AG09319 (cell line): ENCODE data around the gene LRRC19.
A peak's percentile ranks its signal among the peaks of the same experiment; 100 is the strongest.

Experiments used
- DNase-seq: peaks from one replicate; pipeline ENCODE4 v3.0.0-alpha.2; 2010; ENCODE audit warnings: low read depth; ENCODE audit errors: extremely low read depth
- CTCF ChIP-seq: IDR thresholded peaks from 2 replicates; pipeline ENCODE4 v1.5.1; 2011; ENCODE audit warnings: low read depth, mild to moderate bottlenecking, inconsistent platforms, low read length, moderate library complexity

LRRC19 gene

GRCh38 chr9:26995810-26996209 lies 9.7 kb downstream of the LRRC19 start:
- DNase-seq: no peak

DNA sequence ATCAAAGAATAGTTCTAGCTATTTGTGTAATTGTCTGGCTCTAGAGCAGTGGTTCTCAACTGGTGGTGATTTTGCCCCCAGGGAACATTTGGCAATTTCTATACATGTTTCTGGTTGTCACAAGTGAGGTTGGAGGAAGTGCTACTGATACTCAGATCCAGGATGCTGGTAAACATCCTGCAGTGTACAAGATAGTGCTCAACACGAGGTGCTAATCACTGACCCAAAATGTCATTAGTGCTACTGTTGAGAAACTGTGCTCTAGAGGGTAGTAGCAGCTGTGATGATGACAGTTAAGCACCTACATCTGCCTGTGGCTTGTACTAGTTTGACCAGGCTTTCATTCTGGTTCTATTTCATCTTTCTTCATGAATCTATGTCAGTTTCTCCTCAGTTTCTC lies 22.1 kb downstream of the LRRC19 start:
- DNase-seq: no peak

More at GRCh38 chr9:26995810-26996209, 9.7 kb downstream of the LRRC19 start:
- no peak for TF ChIP-seq CTCF

GRCh38 chr9:26975728-26976707 lies 29.5 kb downstream of the LRRC19 start:
- DNase-seq: no peak
- TF ChIP-seq CTCF: peak; percentile 47

More for the DNA sequence above, 22.1 kb downstream of the LRRC19 start:
- no peak for TF ChIP-seq CTCF

GRCh38 chr9:26974927-26975326 lies 30.5 kb downstream of the LRRC19 start:
- TF ChIP-seq CTCF: no peak

GRCh38 chr9:26973989-26974388 lies 31.5 kb downstream of the LRRC19 start:
- no peak for TF ChIP-seq CTCF
- no peak for DNase-seq

More at GRCh38 chr9:26974927-26975326, 30.5 kb downstream of the LRRC19 start:
- no peak for DNase-seq

GRCh38 chr9:26971721-26972120 lies 33.8 kb downstream of the LRRC19 start:
- no peak for TF ChIP-seq CTCF
- DNase-seq: no peak

- TF ChIP-seq CTCF: no peak
- no peak for DNase-seq
Measured at GRCh38 chr9:26956860-26957233, 48.6 kb downstream of the LRRC19 start.
